GM18867 (cell line): ENCODE data around the gene DOCK11.
A peak's percentile ranks its signal among the peaks of the same experiment; 100 is the strongest.

Experiments
- ATAC-seq: cut with Tn5 transposase; IDR thresholded peaks from one replicate; pipeline ENCODE4 v1.9.1; 2021; ENCODE audit warnings: mild to moderate bottlenecking, moderate library complexity; ENCODE audit not compliant: unreplicated experiment

The DOCK11 gene

DNA sequence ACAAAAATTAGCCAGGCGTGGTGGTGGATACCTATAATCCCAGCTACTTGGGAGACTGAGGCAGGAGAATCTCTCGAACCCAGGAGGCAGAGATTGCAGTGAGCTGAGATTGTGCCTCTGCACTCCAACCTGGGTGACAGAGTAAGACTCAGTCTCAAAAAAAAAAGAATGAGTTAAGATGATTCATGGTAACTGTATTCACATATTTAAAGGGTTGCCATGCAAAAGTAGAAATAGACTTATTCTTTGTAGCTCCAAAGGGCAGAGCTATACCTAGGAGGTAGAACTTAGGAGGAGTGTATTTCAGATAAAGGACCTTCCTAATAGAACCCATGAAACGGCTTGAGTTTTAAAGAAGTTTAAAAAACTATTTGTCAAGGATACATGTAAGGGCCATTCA is 127.4 kb downstream of the DOCK11 start:
- no peak for ATAC-seq

DNA sequence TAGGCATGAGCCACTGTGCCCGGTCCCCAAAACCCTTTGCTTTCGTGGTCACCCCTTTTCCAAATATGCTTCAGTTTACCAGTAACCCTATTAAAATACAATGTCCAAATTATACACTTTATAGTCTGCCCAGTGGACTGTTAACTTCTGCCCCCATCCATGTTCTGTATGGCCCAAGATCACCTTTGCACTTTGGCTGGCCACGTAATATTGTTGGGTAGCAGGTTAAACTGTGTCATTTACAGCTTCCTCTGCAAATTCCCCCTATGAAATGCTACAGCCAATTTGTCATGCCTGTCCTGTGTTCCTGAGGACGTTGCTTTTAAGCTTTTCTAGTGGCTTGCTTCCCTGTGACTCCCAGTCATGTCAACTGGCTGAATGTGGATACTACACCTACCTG is 130.7 kb downstream of the DOCK11 start:
- ATAC-seq = no peak

DNA sequence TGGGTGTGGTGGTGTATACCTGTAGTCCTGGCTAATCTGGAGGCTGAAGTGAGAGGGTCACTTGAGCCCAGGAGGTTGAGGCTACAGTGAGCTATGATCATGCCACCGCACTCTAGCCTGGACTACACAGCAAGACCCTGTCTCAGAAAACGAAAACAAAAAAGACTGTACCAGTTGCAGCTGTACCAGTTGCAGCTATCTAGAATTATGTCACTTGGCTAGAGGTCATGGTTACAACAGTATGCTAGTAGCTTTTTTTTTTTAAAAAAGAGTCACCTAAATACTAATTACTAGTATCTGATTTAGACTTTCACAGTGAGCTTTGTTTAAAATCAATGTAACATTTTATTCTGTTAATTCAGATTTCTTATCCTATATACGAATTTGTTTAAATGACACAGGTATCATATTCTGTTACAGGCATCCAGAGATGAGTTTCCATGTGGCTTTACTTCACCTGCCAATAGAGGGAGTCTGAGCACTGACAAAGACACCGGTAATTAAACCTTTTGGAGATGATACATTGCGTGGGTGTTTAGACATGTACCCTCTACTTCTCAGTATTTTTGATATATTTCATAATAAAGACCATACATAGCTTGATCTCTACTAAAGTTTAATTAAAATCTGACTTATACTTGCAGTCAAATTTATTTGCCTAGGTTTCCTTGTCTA is 131.6 kb downstream of the DOCK11 start:
- ATAC-seq = no peak

DNA sequence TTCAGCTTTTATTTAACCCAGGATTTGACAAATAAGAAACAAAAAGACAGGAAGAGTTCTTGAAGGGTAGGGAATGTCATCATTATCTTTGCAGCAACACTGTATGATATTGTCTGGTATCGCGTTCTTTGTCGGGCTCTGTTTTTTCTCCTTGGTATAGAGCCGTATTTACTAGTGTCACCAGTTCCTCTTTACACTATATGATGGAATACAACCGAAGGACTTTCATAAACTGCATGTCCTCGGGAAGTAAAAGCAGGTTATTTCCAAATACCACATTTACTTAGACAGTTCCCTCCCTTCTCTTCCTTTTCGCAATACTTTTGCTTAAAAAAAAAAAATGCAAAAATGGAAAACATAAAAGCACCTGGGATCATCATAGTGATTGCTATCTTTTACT is 135.2 kb downstream of the DOCK11 start:
- ATAC-seq = no peak

DNA sequence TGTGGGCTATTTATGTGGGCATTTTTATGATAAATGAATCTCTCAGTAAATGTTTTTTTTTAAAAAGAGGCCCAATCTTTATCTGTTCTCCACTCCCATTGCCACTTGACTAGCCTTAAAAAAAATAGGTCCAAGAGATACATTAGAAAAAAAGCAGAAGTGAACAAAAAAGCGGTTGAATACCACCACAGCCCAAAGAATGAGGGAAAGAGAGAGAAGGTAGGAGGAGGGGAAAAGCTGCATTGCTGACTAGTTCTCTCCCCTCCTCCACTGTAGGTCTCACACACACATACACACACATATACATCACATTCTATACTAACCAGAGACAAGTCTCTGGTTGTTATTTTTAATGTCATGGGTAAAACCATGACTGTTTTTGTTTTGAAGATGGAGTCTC is 136.0 kb downstream of the DOCK11 start:
- ATAC-seq = peak; percentile 35

DNA sequence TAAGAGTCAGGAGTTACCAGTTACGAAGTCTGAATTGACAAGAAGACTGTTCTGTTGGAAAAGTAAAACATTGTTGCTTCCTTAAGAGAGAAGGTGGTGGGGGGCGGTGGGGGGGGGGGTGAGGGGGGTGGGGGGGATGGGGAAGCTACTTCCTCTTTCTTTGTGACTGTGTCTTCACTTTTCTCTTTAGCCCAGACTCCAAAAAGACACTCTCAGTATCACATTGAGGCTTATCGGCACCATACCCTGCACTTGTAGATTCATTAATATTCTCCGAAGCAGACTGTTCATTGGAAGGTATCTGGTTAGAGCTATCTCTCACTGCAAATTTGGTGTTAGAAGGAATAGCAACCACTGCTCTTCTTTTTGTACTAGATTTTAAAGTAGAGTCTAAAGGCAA is 137.2 kb downstream of the DOCK11 start:
- ATAC-seq = no peak

DNA sequence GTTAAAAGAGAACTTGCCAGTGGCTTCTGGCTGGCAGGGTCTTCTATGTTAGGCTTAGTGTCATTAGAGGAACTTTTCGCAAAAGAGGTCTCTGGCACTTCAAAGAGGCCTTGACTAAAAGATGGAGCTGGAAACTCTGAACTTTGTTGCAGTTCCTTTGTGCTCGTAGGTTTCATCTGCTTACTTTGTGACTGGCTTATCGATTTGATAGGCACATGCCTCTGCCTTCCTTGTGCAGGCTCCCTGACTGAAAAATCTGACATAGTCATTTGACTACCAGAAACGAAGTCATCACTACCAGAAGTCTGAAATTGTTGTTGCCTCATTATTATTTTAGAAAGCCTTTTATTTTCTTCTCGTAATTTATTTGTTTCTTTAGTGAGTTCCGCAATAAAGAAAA is 137.9 kb downstream of the DOCK11 start:
- ATAC-seq = no peak

DNA sequence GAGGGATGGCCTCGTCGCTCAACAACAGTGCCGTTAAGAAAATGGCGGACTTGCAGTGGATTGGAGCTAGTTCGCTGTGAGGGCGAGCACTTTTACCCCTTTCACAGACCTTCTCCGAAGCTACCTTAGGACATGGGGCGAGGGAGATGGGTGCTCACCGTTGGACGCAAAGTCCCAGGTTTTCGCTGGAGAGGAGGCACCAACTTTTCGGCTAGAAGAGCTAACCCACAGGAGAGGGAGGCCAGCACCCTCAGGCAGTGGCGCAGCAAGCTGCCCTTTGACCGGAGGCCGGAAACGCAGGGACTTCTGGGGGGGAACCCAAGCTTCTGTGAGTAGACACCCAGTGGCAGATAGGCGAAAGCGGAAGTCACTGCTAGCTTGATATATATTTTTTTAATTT is 138.7 kb downstream of the DOCK11 start:
- ATAC-seq = no peak

DNA sequence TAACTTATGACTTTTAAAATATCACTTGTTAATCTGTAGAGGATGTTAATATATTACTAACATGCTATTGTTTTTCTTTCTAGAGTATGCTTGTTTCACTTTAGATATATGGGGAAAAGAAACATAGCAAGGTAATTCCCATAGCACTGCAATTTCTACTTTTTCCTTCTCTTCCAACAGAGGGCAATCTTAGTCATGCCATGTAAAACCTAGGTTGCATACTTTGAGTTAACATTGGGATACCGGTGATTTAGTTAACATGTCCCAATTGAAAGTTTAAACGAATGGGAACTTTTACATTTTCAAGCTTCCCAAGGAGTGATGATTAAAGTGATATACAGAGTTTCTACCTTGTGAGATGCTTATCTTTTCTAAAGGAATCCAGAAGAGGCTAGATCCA is 142.4 kb downstream of the DOCK11 start:
- no peak for ATAC-seq

DNA sequence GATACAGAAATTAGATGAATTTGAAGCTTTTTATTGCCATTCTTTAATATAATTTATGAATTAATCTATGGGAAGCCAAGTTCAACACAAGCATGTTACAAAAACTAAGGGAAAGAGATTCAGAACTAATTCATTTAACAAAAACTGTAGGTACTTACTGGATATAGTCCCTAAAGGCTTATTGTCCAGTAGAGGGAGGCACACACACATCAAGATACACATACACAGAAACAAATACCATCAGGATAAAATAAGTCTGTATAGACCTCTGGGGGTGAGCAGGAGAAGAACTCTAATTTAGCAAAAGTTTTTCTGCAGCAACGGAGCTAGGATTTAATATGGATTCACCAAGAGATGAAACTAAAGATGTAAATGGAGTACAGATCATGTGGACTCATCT is 148.8 kb downstream of the DOCK11 start:
- no peak for ATAC-seq

DNA sequence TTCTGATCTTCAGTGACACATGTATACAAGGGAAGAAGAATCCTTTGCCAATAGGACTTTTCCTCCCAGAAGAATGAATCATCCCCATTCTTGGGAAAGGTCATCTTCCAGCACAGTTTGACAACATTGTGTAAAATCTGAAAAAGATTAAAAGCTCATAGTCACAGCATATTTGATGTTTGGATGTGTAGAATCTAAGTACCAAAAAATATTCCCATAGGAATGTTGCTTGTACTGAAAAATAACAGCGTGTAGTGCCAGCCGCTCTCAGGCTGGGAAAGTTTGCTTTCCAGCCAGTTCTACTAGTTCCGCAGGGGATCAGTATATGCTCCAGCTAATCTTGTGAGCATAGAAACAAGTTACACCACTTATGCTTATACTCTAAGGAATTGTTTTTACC is 157.1 kb downstream of the DOCK11 start:
- no peak for ATAC-seq

DNA sequence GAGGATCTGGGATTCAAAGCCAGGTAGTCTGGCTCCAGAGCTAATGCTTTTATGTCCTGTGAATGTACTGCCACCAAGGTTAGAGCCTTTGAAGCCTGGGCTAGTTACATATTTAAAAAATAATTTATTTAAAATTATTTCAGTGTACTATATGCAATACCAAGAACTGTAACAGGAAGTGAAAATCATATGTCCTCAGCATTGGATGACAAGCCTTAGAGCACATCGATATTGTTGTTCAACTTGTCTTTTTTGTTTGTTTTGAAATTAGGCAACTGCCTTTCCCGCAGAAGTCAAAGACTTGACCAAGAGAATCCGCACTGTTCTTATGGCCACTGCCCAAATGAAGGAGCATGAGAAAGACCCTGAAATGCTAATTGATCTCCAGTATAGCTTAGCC is 158.7 kb downstream of the DOCK11 start:
- no peak for ATAC-seq

DNA sequence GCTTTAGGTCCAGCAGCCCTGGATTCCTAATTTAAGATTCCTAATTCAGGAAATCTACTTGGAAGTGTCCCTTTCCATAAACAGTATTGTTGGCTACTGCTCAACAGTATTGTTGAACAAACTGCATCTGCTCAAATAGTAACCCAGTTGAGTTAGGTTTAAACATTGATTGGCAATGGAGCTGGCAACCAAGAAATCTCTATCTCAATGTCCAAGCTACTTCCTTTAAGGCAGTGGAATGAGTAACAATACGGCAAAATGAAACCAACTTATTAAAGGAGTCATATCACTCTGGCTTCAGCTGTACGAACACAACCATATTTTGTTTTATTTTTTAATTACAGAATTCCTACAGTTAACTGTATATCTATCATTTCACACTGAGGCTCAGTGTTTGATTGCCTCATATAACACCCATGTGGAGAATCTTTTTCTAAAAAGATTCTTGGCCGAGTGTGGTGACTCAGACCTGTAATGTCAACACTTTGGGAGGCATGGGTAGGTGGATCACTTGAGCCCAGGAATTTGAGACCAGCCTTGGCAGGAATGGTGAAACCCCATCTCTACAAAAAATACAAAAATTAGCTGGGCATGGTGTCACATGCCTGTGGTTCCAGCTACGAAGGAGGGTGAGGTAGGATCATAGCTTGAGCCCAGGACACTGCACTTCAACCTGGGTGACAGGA is 160.1 kb downstream of the DOCK11 start:
- no peak for ATAC-seq

DNA sequence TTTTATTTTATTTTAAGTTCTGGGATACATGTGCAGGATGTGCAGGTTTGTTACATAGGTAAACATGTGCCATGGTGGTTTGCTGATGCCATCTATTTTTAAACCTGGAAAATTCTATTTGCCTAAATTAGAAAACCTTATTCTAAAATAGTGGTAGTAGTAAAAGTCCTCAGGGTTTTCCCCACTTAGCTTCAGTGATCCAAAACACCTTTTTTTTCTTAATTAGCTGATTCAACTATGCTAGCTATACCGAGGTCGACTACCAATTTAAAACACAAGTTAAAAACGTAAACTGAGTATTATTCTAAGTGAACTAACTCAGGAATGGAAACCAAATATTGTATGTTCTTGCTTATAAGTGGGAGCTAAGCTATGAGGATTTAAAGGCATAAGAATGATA is 161.8 kb downstream of the DOCK11 start:
- ATAC-seq = no peak

DNA sequence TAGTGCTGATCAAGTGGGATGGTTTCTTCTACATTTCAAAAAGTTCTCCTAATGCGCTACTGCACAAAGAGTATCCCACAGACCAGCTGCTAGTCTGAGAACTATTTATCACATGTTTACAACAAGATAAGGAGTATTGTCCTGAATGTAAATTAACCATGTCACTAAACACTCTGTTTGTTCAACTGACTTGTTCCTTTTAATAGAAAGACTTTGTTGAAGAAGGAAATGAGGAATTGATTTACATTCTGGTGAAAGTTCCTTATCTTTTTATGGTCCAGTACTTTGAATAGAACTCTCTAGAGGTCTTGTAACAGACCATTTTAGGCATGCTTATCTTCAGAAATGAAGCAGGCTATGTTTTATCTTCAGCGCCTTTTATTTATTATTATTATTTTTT is 164.5 kb downstream of the DOCK11 start:
- ATAC-seq = no peak

DNA sequence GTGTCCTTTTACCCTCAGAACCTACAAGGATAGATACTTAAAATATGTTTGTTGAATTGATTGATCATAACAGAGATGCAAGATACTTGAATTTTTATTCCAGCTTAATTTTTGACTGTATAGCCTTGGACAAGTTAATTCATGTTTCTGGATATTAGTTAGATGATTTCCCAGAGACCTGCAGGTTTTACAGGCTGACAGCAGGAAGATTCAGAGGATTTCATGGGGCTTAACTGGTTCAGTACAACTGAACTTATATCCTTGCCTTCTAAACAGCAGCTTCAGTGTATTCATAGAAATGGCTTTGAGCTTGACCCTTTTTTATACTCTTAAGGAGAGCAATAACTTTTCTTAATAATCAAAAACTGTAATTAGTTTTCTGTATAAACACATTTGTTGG is 169.6 kb downstream of the DOCK11 start:
- ATAC-seq = no peak

DNA sequence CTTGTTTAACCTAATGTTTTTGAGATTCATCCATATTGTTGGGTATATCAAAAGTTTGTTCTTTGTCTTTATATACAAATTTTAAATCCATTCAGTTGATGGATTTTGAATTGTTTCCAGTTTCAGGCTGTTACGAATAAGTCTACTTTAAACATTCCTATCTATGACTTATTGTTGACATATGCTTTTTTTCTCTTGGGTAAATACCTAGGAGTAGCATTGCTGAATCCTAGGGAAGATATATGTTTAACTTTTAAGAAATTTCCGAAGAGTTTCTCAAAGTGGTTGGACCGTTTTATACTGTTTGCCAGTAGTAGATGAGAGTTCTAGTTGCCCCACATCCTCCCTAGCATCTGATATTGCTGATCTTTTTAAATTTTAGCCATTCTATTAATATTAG is 170.9 kb downstream of the DOCK11 start:
- no peak for ATAC-seq

DNA sequence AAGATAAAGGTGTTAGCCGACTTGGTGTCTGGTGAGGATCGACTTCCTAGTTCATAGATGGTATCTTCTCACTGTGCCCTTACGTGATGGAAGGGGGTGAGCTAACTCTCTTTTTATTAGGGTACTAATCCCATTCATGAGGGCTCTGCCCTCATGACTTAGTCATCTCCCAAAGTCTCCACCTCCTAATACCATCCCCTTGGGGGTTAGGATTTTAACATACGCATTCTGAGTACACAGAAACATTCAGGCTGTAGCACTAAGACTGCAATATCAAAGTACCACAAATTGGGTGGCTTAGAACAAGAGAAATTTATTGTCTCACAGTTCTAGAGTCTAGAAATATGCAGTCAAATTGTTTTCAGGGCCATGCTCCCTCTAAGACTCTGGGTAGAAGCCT is 173.8 kb downstream of the DOCK11 start:
- ATAC-seq = no peak

DNA sequence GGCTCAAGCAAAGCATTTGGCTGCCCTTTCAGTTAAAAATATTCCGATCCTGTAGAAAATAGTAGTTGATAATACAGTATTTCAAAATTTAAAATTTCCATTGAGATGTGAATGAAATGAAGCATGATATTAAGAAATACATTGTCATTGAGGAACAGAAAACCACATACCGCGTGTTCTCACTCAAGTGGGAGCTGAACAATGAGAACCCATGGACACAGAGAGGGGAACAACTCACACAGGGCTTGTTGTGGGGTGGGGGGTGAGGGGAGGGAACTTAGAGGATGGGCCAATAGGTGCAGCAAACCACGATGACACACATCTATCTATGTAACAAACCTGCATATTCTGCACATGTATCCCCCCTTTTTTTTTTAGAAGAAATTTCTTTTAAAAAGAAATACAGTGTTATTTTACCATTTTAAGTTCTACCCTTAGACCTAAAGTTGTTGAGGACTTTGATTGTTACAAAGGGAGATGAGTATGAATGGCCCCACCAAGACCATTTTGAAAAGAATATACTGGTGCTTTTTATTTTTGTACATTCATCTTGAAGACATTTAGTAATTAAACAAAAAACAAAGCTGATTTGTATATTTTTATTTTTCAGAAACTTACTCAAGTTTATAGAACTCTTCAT is 179.8 kb downstream of the DOCK11 start:
- ATAC-seq = no peak

DNA sequence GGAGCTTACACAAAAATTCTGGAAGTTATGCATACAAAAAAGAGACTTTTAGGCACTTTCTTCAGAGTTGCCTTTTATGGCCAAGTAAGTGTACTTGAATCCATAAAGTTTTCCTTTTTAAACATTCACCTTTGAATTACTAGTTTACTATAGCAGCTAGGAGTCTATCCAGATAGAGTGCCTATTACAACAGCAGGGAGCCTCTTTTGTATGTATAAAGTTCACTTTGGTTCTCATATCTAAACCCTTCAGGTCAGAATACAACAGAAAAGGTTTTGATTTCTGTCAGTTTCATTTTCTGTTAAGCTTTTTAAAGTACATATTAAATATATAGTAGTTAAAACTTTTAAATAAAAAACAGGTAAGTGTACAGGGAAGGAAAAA is 180.3 kb downstream of the DOCK11 start:
- no peak for ATAC-seq

DNA sequence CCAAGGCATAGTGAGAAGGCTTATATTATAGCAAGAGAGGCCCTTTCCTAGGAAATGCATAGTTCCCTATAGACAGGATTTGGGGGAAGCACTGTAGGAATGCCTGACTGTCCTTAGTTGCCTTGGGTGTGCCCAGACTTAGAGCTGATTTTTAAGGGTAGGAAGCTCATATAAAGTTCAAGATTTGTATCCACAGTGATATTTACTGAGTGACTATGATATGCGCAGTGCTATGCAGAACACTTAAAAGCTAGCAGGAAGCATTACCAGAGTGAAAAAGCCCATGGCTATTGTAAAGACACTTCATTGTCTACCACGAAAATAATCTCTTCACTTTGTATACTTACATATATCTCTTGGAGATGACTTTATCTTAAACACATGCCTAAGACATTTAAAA is 181.7 kb downstream of the DOCK11 start:
- no peak for ATAC-seq

DNA sequence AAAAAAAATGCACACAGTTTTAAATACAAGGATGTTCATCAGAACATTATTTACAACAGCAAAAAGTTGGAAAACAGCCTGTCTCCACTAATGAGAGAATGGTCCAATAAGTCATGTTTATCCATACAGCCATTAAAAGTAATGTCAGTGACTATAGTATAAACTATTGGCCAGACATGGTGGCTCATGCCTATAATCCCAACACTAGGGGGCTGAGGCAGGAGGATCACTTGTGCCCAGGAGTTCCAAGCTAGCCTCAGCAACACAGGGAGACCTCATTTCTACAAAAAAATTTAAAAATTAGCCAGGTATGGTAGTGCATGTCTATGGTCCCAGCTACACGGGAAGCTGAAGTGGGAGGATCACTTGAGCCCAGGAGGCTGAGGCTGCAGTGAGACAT is 183.7 kb downstream of the DOCK11 start:
- ATAC-seq = no peak
